ENCODE results near the gene FEZ2.

FEZ2 gene

GRCh38 chr2:36541891-36542595, 55.9 kb downstream of the FEZ2 start:
- TF ChIP-seq CTCF (IDR thresholded peaks at IDR 0.05) = no peak
- no peak overlapping the region for H3K27ac ChIP-seq
- peaks cover 3% of the 10 kb centered on the region for H3K4me1 ChIP-seq
- no peaks in the 10 kb centered on the region for H3K9me3 ChIP-seq (ENCODE audit: control insufficient read depth, low read length)
- no peaks in the 10 kb centered on the region for H3K27me3 ChIP-seq (ENCODE audit: control insufficient read depth, insufficient read depth, low read length)
- H3K4me3 ChIP-seq (ENCODE audit: low read depth, low read length) = no peak overlapping the region
- H3K36me3 ChIP-seq (ENCODE audit: control insufficient read depth, insufficient read depth, low read length) = no peaks in the 10 kb centered on the region
- H3K9ac ChIP-seq = no peak overlapping the region
- H3K4me2 ChIP-seq (ENCODE audit: low read length) = no peak overlapping the region
- no peak overlapping the region for H2AFZ ChIP-seq
- H3K79me2 ChIP-seq = no peaks in the 10 kb centered on the region

- H3K4me3 ChIP-seq (ENCODE audit: low read depth, low read length) = no peak overlapping the region
- H3K4me2 ChIP-seq (ENCODE audit: low read length) = no peak overlapping the region
- no peaks in the 10 kb centered on the region for H3K27me3 ChIP-seq (ENCODE audit: control insufficient read depth, insufficient read depth, low read length)
- H2AFZ ChIP-seq = no peak overlapping the region
- no peak overlapping the region for H3K9ac ChIP-seq
- no peak overlapping the region for H3K27ac ChIP-seq
- no peaks in the 10 kb centered on the region for H3K4me1 ChIP-seq
- TF ChIP-seq CTCF (IDR thresholded peaks at IDR 0.05) = no peak
- H3K9me3 ChIP-seq (ENCODE audit: control insufficient read depth, low read length) = no peaks in the 10 kb centered on the region
- no peaks in the 10 kb centered on the region for H3K36me3 ChIP-seq (ENCODE audit: control insufficient read depth, insufficient read depth, low read length)
- H3K79me2 ChIP-seq = no peaks in the 10 kb centered on the region
Measured at GRCh38 chr2:36540986-36541754, 56.8 kb downstream of the FEZ2 start.

- Histone ChIP-seq H3K4me2 (ENCODE audit: low read length) (no peak overlapping the region), H3K9me3 (ENCODE audit: control insufficient read depth, low read length) (no peaks in the 10 kb centered on the region), H3K27ac (no peak overlapping the region), H3K4me1 (no peaks in the 10 kb centered on the region), H2AFZ (no peak overlapping the region), H3K9ac (no peak overlapping the region), H3K79me2 (no peaks in the 10 kb centered on the region), H3K4me3 (ENCODE audit: low read depth, low read length) (no peak overlapping the region), H3K27me3 (ENCODE audit: control insufficient read depth, insufficient read depth, low read length) (no peaks in the 10 kb centered on the region), H3K36me3 (ENCODE audit: control insufficient read depth, insufficient read depth, low read length) (no peaks in the 10 kb centered on the region)
- no peak for TF ChIP-seq CTCF (IDR thresholded peaks at IDR 0.05)
Measured at GRCh38 chr2:36539631-36540030, 58.3 kb downstream of the FEZ2 start.

- H3K79me2 ChIP-seq = no peaks in the 10 kb centered on the region
- no peak overlapping the region for H2AFZ ChIP-seq
- no peak overlapping the region for H3K27ac ChIP-seq
- H3K4me3 ChIP-seq (ENCODE audit: low read depth, low read length) = no peak overlapping the region
- H3K4me1 ChIP-seq = no peaks in the 10 kb centered on the region
- no peak overlapping the region for H3K4me2 ChIP-seq (ENCODE audit: low read length)
- TF ChIP-seq CTCF (IDR thresholded peaks at IDR 0.05) = no peak
- no peaks in the 10 kb centered on the region for H3K27me3 ChIP-seq (ENCODE audit: control insufficient read depth, insufficient read depth, low read length)
- H3K9ac ChIP-seq = no peak overlapping the region
- H3K9me3 ChIP-seq (ENCODE audit: control insufficient read depth, low read length) = no peaks in the 10 kb centered on the region
- H3K36me3 ChIP-seq (ENCODE audit: control insufficient read depth, insufficient read depth, low read length) = no peaks in the 10 kb centered on the region
Measured at GRCh38 chr2:36538335-36538734, 59.6 kb downstream of the FEZ2 start.

All from parathyroid adenoma (tissue), 2 donors.